Measurements from ENCODE around the gene SDC1. TPM values are rescaled to one million over a fixed set of nuclear protein-coding genes. Genes with fewer than 3 reads are reported as not detected.

The SDC1 gene
- total RNA-seq, 2 donors from 2014 or later = 156 to 213 TPM

DNA sequence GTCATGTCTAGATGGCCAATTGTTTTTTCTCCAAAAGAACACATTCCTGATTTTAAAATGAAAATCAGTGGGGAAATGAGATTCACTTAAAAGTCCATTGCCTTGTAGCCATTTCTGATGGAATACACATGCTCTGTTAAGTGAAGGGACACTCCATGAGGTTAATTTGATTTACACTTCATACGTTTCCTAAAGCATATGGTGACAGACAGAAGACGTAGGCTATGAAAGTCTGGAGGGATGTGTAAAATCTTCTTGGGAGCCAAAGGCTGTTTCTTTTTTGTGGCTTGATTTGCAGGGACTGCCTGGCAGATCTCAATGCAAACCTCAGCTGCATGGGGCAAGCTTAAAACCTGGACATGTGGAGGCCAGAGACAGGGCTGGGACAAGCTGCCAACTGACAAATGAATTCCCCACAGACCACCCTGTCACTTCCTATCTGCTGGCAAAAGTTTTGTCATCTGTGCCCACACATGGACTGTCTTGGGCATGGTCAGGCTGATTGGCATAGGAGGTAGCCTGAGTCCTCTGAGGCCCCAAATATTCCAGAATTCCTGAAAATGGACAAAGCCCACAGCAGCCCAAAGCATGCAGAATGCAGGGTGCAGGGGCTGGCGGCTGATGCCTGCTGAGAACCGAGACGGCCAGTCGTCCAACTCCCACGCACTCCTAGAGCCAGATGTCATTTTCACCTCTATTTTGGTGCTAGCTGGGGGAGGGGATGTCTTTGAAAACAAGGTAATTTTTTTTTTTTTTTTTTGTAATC lies 73.9 kb downstream of the SDC1 start:
- TF ChIP-seq, protein P1, sequence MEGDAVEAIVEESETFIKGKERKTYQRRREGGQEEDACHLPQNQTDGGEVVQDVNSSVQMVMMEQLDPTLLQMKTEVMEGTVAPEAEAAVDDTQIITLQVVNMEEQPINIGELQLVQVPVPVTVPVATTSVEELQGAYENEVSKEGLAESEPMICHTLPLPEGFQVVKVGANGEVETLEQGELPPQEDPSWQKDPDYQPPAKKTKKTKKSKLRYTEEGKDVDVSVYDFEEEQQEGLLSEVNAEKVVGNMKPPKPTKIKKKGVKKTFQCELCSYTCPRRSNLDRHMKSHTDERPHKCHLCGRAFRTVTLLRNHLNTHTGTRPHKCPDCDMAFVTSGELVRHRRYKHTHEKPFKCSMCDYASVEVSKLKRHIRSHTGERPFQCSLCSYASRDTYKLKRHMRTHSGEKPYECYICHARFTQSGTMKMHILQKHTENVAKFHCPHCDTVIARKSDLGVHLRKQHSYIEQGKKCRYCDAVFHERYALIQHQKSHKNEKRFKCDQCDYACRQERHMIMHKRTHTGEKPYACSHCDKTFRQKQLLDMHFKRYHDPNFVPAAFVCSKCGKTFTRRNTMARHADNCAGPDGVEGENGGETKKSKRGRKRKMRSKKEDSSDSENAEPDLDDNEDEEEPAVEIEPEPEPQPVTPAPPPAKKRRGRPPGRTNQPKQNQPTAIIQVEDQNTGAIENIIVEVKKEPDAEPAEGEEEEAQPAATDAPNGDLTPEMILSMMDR (IDR thresholded peaks at IDR 0.05) = no peak
- no peak overlapping the region for H3K9ac ChIP-seq (ENCODE audit: low read depth in 2 of 2, low read length in 2 of 2)
- H3K4me3 ChIP-seq = no peak overlapping the region
- no peak overlapping the region for H3K27ac ChIP-seq
- no peaks in the 10 kb centered on the region for H3K4me1 ChIP-seq
- DNase-seq = no peak
- intact Hi-C loops (cut with DNase I) = no loop called here
- no peaks in the 10 kb centered on the region for H3K36me3 ChIP-seq
- no peaks in the 10 kb centered on the region for H3K9me3 ChIP-seq
- H3K27me3 ChIP-seq = no peaks in the 10 kb centered on the region

Other genes with a start within 250 kb of the SDC1 start
- gene WDR35, start 235.0 kb downstream of the SDC1 start, total RNA-seq = 1 to 10 TPM; 1.7 to 2.2 TPM
- under 1 TPM; 0.12 to 0.13 TPM for gene MATN3, start 212.5 kb downstream of the SDC1 start, total RNA-seq
- gene LAPTM4A, start 173.5 kb downstream of the SDC1 start, total RNA-seq = 100 to 1,000 TPM; 158 to 190 TPM
- 100 to 1,000 TPM in 1 of 2 donors, 10 to 100 TPM in 1; 87.7 to 119 TPM for gene PUM2, start 125.7 kb upstream of the SDC1 start, total RNA-seq
- gene RHOB, start 221.9 kb upstream of the SDC1 start, total RNA-seq = 100 to 1,000 TPM in 1 of 2 donors, 10 to 100 TPM in 1; 77.5 to 165 TPM